ENCODE results near the gene MACROD2. TPM values are rescaled to one million over a fixed set of nuclear protein-coding genes. Genes with fewer than 3 reads are reported as not detected.

Gene MACROD2
- total and polyA plus RNA-seq, 2 of the 4 experiments (the other 2 are of a cell fraction), result not detected

DNA sequence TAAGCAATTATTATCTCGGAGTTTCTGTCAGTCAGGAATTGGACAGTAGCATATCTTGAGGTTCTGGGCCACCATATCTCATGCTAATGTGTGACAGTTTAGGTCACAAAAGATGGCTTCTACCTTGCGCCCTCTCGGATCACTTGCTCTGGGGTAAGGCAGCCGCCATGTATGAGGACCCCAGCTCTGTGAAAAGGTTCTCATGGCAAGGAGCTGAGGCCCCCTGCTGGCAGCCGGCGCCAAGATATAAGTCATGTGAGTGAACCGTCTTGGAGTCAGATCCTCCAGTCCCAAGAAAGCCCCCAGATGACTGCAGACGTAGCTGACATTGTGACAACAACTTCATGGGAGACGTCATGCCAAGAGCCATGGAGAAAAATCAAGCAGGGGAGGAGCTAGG, 1907.2 kb downstream of the MACROD2 start:
- Histone ChIP-seq H2BK120ac (ENCODE audit: low read depth, low read length) (no peak overlapping the region), H3K9me1 (ENCODE audit: insufficient read depth, low read length) (no peaks in the 10 kb centered on the region), H3K27ac (ENCODE audit: insufficient read depth, low read length) (no peak overlapping the region), H3K27me3 (ENCODE audit: control insufficient read depth, insufficient read depth, low read length) (no peaks in the 10 kb centered on the region), H2AFZ (replicated peaks; ENCODE audit: low read length, poor library complexity) (no peak overlapping the region), H3K79me1 (ENCODE audit: low read depth in 1 of 2, low read length in 2 of 2) (no peaks in the 10 kb centered on the region), H4K8ac (ENCODE audit: low read depth in 2 of 2, low read length in 2 of 2) (no peak overlapping the region), H4K91ac (ENCODE audit: insufficient read depth, low read depth, low read length) (no peak overlapping the region), H2BK15ac (ENCODE audit: low read depth, low read length) (no peak overlapping the region), H3K4me1 (ENCODE audit: control insufficient read depth, insufficient read depth, low read length) (no peaks in the 10 kb centered on the region), H3K4ac (ENCODE audit: low read depth, low read length) (no peak overlapping the region), H3K9me3 (ENCODE audit: control insufficient read depth, insufficient read depth, low read length) (peaks cover 13% of the 10 kb centered on the region), H4K20me1 (ENCODE audit: insufficient read depth, low read length) (no peaks in the 10 kb centered on the region), H2BK20ac (ENCODE audit: low read depth, low read length) (no peak overlapping the region), H3K56ac (ENCODE audit: extremely low read depth, insufficient read depth, low read length) (no peak overlapping the region), H3K18ac (ENCODE audit: low read depth, low read length) (no peak overlapping the region), H3K4me3 (ENCODE audit: insufficient read depth, low read depth, low read length) (no peak overlapping the region), H2AK5ac (ENCODE audit: low read depth, low read length) (no peak overlapping the region), H3K36me3 (ENCODE audit: control insufficient read depth, insufficient read depth, low read length) (no peaks in the 10 kb centered on the region), H3K9ac (ENCODE audit: low read depth, low read length) (no peak overlapping the region), H4K5ac (ENCODE audit: low read depth, low read length) (no peak overlapping the region), H3K14ac (replicated peaks; ENCODE audit: low read depth, low read length) (no peak overlapping the region), H3K4me2 (ENCODE audit: low read depth, low read length) (no peak overlapping the region), H2BK5ac (ENCODE audit: low read depth, low read length, poor library complexity, severe bottlenecking) (no peak overlapping the region), H2AK9ac (replicated peaks; ENCODE audit: low read depth, low read length, poor library complexity) (no peak overlapping the region), H3K23ac (ENCODE audit: low read depth, low read length) (no peak overlapping the region)
- TF ChIP-seq RCOR1 (IDR thresholded peaks at IDR 0.05; ENCODE audit: insufficient replicate concordance, low read length) (no peak), RAD21 (IDR thresholded peaks at IDR 0.05; ENCODE audit: low read length) (0 out of 2 replicates have a peak, but pooled peaks have one; percentile 27)
- DNase-seq (no peak), ATAC-seq (ENCODE audit: low read depth) (no peak)
- dilution Hi-C loops (cut with HindIII; ENCODE audit: low sequenced_read_pairs, unreplicated experiment) (no loop called here), intact Hi-C loops (cut with micrococcal nuclease) (no loop called here), in situ Hi-C loops (cut with MboI; ENCODE audit: low sequenced_read_pairs) (no loop called here)
- ChIA-PET POLR2A (ENCODE audit: unreplicated experiment) (no interaction called here), CTCF (no interaction called here)
- BruUV-seq (replicated peaks), result no TSS peak
- WGBS, 2 experiments (ENCODE audit: extremely low coverage in 2 of 2, insufficient read length in 1 of 2), result 81% methylated on average over 5 of the region's 9 CpGs; no CpG with 5 or more reads in 1 of the 2 experiments

Measured in IMR-90 (cell line).